Stimulated activated naive CD4-positive, alpha-beta T cell (primary cell): ENCODE data around the gene NUSAP1.
"Not testable (repeated sequence)": the region's sequence is repeated elsewhere in the genome, so short reads cannot be mapped to it uniquely, and the experiment has no call there.

ENCODE experiments used
- DNase-seq, 6 experiments: peaks; one replicate each; lab custom pipeline; 2025; lab: John Stamatoyannopoulos, UW

NUSAP1 gene

DNA sequence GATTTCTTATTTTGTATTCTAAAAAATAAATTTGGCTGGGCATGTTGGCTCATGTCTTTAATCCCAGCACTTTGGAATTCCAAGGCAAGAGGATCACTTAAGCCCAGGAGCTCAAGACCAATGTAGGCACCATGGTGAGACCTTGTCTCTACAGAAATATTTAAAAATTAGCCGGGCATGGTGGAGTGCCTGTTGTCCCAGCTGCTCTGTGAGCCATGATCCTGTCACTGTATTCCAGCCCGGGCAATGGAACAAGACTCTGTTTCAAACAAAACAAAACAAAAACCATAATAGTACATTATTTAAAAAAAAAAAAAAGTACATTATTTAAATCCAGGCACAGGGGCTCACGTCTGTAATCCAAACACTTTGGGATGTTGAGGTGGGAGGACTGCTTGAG lies 78.8 kb downstream of the NUSAP1 start:
- no peak for DNase-seq

DNA sequence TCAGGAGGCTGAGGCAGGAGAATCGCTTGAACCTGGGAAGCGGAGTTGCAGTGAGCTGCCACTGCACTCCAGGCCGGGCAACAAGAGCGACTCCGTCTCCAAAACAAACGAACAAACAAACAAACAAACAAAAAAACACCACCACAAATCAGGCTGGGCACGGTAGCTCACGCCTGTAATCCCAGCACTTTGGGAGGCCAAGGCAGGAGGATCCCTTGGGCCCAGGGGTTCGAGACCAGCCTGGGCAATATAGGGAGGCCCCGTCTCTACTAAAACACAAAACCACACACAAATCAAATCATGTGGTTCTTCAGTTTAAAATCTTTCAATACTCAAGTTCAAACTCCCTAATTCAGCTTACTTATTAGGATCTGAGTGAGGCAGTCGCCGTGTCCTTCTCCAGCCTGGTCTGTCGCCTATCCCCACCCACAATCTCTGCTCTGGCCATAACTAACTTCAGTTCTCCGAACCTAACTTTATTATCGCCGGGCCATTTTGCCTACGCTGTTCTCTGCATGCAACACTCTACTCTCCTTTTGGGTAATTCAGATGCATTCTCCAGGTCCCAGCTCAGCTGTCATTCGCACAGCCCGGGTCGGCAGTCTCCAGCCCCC lies 83.6 kb downstream of the NUSAP1 start:
- DNase-seq: no peak

DNA sequence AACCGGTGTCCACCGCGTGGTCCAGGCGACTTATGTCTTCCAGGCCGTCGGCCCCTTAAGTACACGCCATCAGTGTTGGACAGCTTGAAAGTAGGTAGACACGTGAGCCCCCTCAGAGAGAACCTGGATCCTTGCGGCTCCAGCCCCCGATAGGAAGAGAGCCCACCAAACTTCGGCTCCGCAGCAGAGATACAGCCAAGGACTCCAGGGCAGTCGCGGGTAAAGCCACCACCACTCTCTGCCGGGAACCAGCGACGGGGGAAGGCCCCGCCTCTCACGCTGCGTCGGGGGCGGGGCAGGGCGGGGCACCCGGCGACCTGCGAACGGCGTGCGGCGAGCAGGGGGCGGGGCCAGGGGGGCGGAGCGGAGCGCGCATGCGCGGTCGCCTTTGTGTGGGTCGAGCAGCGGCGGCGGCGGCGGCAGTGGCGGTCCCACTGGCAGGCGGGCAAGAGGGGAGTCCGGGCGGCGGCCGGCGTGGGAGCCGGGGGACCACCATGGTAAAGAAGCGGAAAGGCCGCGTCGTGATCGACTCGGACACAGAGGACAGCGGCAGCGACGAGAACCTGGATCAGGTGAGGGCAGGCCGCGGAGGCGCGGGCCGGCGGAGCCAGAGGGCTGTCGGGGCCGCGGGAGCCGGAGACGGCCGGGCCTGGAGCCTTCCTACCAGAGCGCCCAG lies 84.2 kb downstream of the NUSAP1 start, which contains the start of gene RTF1:
TSS of gene RTF1 (plus strand) at position 354 of the 676 bp plus-strand sequence. CDS start at position 375, 21 bp downstream.
- peak; percentile 90 to 97 (median 94) for DNase-seq

DNA sequence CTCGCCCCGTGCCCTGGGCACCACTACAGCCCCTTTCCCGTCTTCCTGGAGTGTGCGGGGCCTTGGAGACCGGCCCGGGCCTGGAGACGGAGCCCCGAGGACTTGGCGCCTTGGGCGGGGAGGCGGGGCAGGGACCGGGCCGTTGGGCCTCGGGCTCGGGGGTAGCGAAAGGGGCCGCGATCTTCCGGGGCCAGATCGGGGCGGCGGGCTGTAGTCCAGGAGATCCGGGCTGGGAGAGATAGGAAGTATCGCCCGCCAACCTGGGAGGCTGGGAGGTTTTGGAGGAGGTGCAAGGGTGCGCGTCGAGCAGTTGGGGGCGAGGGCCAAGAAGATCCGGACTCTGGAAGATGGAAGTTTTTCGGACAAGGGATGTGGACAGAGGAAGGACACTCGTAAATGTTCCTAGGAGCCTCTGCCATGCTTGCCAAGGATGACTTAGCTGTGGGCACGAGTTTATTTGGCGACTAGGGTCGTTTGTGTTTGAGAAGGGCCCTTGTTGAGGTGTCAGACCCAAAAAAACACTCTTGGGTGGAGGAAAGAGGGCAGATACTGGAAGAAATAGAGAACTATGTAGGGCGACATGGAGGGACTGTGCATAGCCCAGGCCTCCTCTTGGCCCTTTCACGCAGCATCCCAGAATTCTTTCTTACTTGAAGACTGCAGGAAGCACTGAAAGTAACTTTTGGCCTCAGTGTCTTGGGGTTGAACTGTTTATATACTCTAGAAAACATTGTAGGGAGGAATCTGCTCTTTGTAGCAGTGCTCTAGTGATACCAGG lies 84.9 kb downstream of the NUSAP1 start:
- DNase-seq: peak in 1 of 6 experiments; percentile 36

DNA sequence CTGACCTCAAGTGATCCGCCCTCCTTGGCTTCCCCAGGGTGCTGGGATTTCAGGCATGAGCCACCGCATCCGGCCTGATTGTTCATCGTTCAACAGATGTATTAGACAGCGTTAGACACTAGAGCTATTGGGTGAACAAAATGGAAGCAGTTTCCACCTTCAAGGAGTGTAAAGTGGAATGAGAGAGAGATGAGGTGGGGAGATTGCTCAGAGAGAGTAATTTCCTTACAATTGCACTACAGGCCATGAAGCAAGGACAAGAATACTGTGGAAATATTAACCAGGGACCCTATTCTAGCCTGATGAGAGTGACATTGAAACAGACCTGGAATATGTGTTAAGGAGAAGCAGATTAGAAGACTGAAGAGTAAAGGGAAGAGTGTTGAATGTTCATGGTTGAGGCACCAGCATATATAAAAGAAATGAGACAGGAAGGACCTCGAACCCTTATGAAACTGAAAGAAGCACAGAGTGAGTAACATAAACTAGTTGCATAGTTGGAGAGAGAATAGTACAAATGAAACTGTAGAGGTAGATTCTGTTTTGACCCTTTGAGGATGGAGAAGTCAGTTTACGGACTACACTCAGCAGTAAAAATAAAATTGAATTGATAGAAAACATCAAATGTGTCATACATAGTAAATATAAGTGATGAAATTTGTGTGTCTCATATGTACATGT lies 91.4 kb downstream of the NUSAP1 start:
- no peak for DNase-seq

DNA sequence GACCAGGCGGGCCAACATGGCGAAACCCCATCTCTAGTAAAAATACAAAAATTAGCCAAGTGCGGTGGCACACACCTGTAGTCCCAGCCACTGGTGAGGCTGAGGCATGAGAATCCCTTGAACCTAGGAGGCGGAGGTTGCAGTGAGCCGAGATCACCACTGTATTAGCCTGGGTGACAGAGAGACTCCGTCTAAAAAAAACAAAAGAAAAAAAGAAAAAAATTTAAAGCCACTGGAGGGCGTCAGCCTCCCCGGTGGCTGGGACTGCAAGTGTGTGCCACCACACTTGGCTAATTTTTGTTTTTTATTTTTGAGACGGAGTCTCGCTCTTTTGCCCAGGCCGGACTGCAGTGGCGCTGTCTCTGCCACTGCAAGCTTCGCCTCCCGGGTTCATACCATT lies 92.1 kb downstream of the NUSAP1 start:
- no peak for DNase-seq

DNA sequence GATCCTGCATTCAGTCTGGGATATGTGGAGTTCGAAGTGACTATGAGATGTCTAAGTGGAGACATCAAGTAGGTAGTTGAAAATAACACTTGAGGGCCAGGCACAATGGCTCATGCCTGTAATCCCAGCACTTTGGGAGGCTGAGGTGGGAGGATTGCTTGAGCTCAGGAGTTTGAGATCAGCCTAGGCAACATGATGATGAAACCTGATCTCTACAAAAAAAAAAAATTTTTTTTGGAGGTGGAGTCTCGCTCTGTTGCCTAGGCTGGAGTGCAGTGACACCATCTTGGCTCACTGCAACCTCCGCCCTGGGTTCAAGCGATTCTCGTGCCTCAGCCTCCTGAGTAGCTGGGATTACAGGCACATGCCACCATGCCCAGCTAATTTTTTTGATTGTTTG lies 93.2 kb downstream of the NUSAP1 start:
- not testable (repeated sequence) for DNase-seq

DNA sequence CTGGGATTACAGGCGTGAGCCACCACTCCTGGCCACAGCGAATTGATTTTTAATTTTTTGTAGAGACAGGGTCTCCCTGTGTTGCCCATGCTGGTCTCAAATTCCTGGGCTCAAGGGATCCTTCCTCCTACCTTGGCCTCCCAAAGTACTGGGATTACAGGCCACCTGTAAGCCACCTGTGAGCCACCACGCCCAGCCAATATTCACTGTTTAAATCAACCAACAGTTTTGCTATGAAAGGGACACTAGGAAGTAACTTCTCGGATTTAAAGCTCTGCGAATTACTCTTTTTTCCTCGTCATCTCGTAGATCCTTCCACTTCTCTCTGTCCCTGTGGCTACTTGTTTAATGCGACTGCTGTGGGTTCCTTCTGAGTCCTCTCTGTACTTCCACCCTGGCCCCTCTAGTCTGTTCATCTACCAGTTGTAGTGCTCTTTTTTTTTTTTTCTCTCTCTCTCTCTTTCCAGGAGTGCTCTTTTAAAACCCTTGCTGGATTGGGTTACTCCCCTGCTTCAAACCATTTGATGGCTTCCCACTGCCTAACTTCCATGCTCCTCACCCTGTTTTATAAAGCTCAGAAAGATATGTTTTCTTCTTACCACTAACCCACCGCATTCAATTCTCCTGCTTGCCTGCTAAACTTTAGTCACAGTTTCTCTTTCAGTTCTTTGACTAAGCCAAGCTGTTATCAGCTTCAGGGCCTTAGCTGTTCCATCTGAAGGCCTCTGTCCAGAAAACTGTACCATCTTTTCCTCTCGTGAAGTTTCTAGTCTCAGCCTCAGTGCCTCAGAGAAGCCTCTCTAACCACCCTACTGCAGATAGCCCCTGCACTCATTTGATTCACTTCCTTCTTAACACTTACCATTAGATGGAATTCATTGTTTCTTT lies 96.6 kb downstream of the NUSAP1 start:
- no peak for DNase-seq
